Panc1 (cell line): Measurements from ENCODE around the gene B4GALT1. TPM values are rescaled to one million over a fixed set of nuclear protein-coding genes. Genes with fewer than 3 reads are reported as not detected.

Experiments used
- ATAC-seq: fragments of 200-7000 bp; cut with Tn5 transposase; 2 replicates; pipeline ENCODE4 v1.9.1; 2020; ENCODE audit warnings: mild to moderate bottlenecking, moderate library complexity
- BruUV-seq: library from RNA; stranded (reverse); fragments of 400-500 nt; replicated peaks from 2 replicates; lab custom pipeline; 2021; lab: Mats Ljungman, UMichigan
- CTCF ChIA-PET: fragments of 300-600 bp; sonication (Branson Sonifier 250); formaldehyde crosslinking; loops from one replicate; lab custom pipeline; 2022; ENCODE audit warnings: antibody characterized with exemption; lab: Charles Lee
- POLR2A ChIA-PET: fragments of 300-600 bp; sonication (Branson Sonifier 250); formaldehyde crosslinking; loops from one replicate; lab custom pipeline; 2022; ENCODE audit warnings: antibody characterized with exemption; lab: Charles Lee
- DNase-seq: peaks from one replicate; pipeline ENCODE4 v3.0.0-alpha.2; 2010; ENCODE audit warnings: low read depth, low spot score
- H3K27ac ChIP-seq: 2 replicates; pipeline ENCODE4 v1.5.1; 2011; ENCODE audit warnings: mild to moderate bottlenecking, low read length, inconsistent platforms
- H3K27me3 ChIP-seq: fragments of 200-500 bp; sonication (Bioruptor generic); 2 replicates; pipeline ENCODE4 v1.6.0; 2014; ENCODE audit warnings: low read length, inconsistent platforms; ENCODE audit not compliant: control insufficient read depth, insufficient read depth
- H3K36me3 ChIP-seq: fragments of 200-500 bp; sonication (Bioruptor generic); 2 replicates; pipeline ENCODE4 v1.5.1; 2014; ENCODE audit warnings: inconsistent platforms, mild to moderate bottlenecking, low read length, moderate library complexity; ENCODE audit not compliant: control insufficient read depth, insufficient read depth
- H3K4me1 ChIP-seq: 2 replicates; pipeline ENCODE4 v1.5.1; 2011; ENCODE audit warnings: inconsistent platforms, mild to moderate bottlenecking, low read length, moderate library complexity; ENCODE audit not compliant: control insufficient read depth, insufficient read depth
- H3K4me3 ChIP-seq, 2 experiments: 2 replicates each; pipeline ENCODE4 v1.5.1; 2011 to 2012; ENCODE audit warnings: low read depth in 2 of 2, low read length in 2 of 2, mild to moderate bottlenecking in 2 of 2, inconsistent platforms in 1 of 2, moderate library complexity in 1 of 2
- H3K9me3 ChIP-seq: fragments of 200-500 bp; sonication (Bioruptor generic); 2 replicates; pipeline ENCODE4 v1.5.1; 2014; ENCODE audit warnings: low read depth, mild to moderate bottlenecking, inconsistent platforms, low read length, moderate library complexity; ENCODE audit not compliant: control insufficient read depth, insufficient read depth
- CTCF ChIP-seq: fragments of 450-650 bp; IDR thresholded peaks from 2 replicates; pipeline ENCODE4 v1.5.1; 2017; ENCODE audit warnings: mild to moderate bottlenecking
- POLR2AphosphoS5 ChIP-seq: IDR thresholded peaks from 2 replicates; pipeline ENCODE4 v1.6.1; 2012; ENCODE audit warnings: mild to moderate bottlenecking, low read depth, low read length, moderate library complexity
- REST ChIP-seq, 2 experiments: IDR thresholded peaks; 2 replicates each; pipeline ENCODE4 v1.6.1; 2011 to 2012; ENCODE audit warnings: low read depth in 2 of 2, control low read depth in 1 of 2, low read length in 1 of 2, mild to moderate bottlenecking in 1 of 2, moderate library complexity in 1 of 2; ENCODE audit not compliant: insufficient read depth in 1 of 2
- SIN3A ChIP-seq: IDR thresholded peaks from 2 replicates; pipeline ENCODE4 v1.6.1; 2012; ENCODE audit warnings: low read depth, mild to moderate bottlenecking, low read length, moderate library complexity, borderline replicate concordance; ENCODE audit not compliant: insufficient read depth
- TCF7L2 ChIP-seq: IDR thresholded peaks from 2 replicates; pipeline ENCODE4 v1.6.1; 2011; ENCODE audit warnings: mild to moderate bottlenecking, low read depth, low read length, inconsistent platforms
- in situ Hi-C: cut with HindIII; loops from 2 replicates; pipeline ENCODE4 v1.10.0; 2016; ENCODE audit warnings: low sequenced_read_pairs, low pct_unique_long_range_greater_than_20kb
- intact Hi-C: fragments of 100-400 bp; cut with micrococcal nuclease; formaldehyde crosslinking; loops from one replicate; pipeline ENCODE4 v1.10.0; 2022; ENCODE audit not compliant: unreplicated experiment
- total RNA-seq: library from RNA; stranded (reverse); gene quantifications from one replicate; pipeline ENCODE4 v1.2.1, GENCODE V29; 2021; ENCODE audit not compliant: unreplicated experiment

Gene B4GALT1
- total RNA-seq, 1 experiment from 2014 or later = 57.4 TPM

GRCh38 chr9:33177086-33177485 lies 9.9 kb upstream of the B4GALT1 start:
- Histone ChIP-seq H3K9me3 (no peaks in the 10 kb centered on the region), H3K4me3 (no peak overlapping the region), H3K27me3 (peaks cover under 1% of the 10 kb centered on the region; the same call in 1 of the 2 replicates), H3K4me1 (peaks cover 4% of the 10 kb centered on the region; the same call in 1 of the 2 replicates), H3K36me3 (no peaks in the 10 kb centered on the region), H3K27ac (no peak overlapping the region)
- intact Hi-C loops (no loop called here), in situ Hi-C loops (no loop called here)
- ATAC-seq (no peak), DNase-seq (no peak)
- POLR2A ChIA-PET = no interaction called here
- no peak for TF ChIP-seq POLR2AphosphoS5
- no peak for TF ChIP-seq TCF7L2
- TF ChIP-seq CTCF = no peak
- TF ChIP-seq REST (IDR thresholded peaks at IDR 0.05; ENCODE audit: insufficient read depth in 1 of 2, low read depth in 2 of 2, low read length in 1 of 2) = no peak
- no peak for TF ChIP-seq SIN3A
- BruUV-seq = no TSS peak
- CTCF ChIA-PET = no interaction called here

GRCh38 chr9:33175649-33176325 lies 8.7 kb upstream of the B4GALT1 start:
- no peak for DNase-seq
- no peak for ATAC-seq
- intact Hi-C loops = no loop called here
- BruUV-seq = no TSS peak
- H3K4me3 ChIP-seq = no peak overlapping the region
- in situ Hi-C loops = no loop called here
- no peaks in the 10 kb centered on the region for H3K27me3 ChIP-seq
- TF ChIP-seq TCF7L2 = no peak
- peak; percentile 4; the same call in 1 of the 2 replicates for TF ChIP-seq CTCF
- ChIA-PET POLR2A (interaction anchor here (0.6 kb wide), 1 partner anchor 49 kb away, joined by 3 read pairs; no protein-coding TSS in a partner anchor), CTCF (no interaction called here)
- H3K4me1 ChIP-seq = peaks cover 6% of the 10 kb centered on the region; the same call in 1 of the 2 replicates
- no peak overlapping the region for H3K27ac ChIP-seq
- H3K9me3 ChIP-seq = no peaks in the 10 kb centered on the region
- no peaks in the 10 kb centered on the region for H3K36me3 ChIP-seq
